GM19035 (cell line): ENCODE measurements around the gene SOX18.
"Not testable (repeated sequence)": the region's sequence is repeated elsewhere in the genome, so short reads cannot be mapped to it uniquely, and the experiment has no call there.

Source experiments
- ATAC-seq: cut with Tn5 transposase; IDR thresholded peaks from one replicate; pipeline ENCODE4 v1.9.1; 2021; ENCODE audit not compliant: unreplicated experiment

The SOX18 gene

GRCh38 chr20:64025101-64025825 is 24.2 kb downstream of the SOX18 start:
- ATAC-seq: no peak

GRCh38 chr20:64024141-64024990 is 25.1 kb downstream of the SOX18 start:
- ATAC-seq: no peak

DNA sequence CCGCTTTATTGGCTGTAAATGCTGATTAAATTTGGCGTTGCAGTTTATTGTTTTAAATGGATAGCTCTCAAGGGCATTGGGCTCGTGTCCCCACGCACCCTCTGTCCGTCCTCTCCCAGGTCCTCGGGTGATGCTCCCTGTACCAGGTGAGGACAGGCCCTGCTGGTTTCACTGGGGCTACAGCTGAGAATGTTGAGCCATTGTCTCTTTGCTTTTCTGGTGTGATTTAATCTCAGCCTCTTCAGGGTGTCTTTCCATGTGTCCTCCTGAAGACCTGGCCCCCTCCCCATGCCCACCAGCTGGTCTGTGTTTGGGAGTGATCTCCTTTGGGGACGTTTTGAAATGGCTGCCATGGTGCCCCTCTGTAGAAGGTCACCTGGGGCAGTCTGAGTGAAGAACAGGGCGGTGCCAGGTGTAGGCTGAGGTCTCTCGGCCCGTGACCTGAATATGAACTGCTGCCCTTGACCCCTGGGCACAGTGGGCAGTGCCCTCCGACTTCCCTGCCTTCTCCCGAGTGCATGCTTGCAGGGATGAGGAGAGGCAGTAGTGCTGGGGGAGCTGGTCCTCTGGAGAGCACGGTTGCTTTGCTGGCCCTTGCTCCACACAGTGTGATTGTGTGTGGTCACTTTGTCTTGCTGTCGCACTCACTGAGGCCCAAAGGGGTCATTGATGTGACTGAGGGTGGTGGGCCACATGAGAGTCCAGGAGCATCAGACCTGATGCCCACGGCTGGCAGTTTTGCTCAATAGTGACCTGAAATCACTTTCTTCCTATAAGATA is 25.9 kb downstream of the SOX18 start:
- ATAC-seq: no peak

- no peak for ATAC-seq
These were observed 26.6 kb downstream of the SOX18 start for GRCh38 chr20:64022671-64023360.

GRCh38 chr20:64021124-64021975 is 28.1 kb downstream of the SOX18 start:
- ATAC-seq: no peak

DNA sequence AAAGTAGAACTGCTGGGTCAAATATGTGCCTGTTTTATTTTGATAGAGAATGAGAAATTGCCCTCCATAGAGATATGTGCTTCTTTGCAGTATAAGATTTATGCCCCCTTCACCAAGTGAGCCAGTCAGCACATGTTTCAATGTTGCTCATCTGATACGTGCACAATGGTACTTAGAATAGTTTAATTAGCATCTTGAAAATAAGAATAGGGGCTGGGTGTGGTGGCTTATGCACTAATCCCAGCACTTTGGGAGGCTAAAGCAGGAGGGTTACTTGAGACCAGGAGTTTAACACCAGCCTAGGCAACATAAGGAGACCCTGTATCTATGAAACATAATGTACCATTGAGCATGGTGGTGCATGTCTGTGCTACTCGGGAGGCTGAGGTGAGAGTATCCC is 33.8 kb downstream of the SOX18 start:
- ATAC-seq: no peak

GRCh38 chr20:64012385-64013154 is 36.9 kb downstream of the SOX18 start:
- ATAC-seq: not testable (repeated sequence)

DNA sequence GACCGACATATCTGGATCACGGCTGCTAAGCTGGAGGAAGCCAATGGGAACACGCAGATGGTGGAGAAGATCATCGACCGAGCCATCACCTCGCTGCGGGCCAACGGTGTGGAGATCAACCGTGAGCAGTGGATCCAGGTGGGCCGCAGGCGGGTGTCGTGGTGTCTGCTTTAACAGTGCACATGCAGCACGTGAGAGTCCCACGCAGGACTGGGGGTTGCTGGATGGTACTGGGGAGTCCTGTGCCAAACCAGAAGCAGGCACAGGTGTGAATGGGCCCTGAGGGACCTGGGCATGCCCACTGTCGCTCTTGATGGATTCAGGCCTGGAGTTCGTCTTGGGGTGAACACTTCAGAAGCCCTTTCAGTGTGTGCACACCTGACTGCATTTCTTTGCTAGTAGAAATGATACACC is 38.1 kb downstream of the SOX18 start:
- ATAC-seq: no peak

GRCh38 chr20:64010711-64011237 is 38.7 kb downstream of the SOX18 start:
- no peak for ATAC-seq

DNA sequence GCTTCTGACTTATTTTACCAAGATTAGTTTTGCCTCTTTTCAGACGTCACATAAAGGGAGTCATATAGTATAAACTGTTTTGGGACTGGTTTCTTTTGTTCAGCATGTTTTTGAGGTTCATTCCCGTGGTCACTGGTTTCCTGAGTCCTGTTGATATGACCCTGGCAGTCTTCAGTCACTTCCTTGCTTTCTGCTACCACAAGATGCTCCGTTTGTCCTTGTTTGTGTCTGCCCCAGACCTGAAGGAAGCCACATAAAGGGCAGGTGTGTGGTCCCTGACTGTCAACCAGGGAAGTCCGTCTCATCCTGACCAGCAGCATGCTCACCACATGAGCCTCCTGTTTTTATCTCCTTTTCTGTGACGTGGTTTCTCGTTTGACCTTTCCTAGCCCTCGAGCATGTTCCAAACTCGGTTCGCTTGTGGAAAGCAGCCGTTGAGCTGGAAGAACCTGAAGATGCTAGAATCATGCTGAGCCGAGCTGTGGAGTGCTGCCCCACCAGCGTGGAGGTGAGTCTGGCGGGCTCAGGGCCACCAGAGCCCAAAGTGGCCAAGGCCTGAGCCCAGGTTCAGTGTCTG is 39.5 kb downstream of the SOX18 start:
- no peak for ATAC-seq

- ATAC-seq: no peak
These were observed 42.5 kb downstream of the SOX18 start for GRCh38 chr20:64006902-64007301.

DNA sequence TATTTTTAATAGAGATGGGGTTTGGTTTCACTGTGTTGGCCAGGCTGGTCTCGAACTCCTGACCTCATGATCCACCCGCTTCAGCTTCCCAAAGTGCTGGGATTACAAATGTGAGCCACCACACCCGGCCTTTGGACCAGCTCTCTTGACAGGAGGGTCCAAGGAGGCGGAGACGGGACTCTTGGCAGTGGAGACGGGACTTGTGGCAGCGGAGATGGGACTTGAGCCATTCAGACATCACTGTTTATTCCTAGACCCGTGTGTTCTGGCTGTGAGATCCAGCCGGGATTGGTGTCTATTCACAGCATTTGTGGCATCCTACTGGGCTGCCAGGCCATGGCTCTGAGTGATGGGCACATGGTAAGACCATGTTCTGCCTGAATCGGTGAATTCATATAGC is 42.9 kb downstream of the SOX18 start:
- ATAC-seq: no peak

GRCh38 chr20:64005394-64005793 is 44.0 kb downstream of the SOX18 start:
- no peak for ATAC-seq

GRCh38 chr20:64003960-64004725 is 45.3 kb downstream of the SOX18 start:
- ATAC-seq: no peak

DNA sequence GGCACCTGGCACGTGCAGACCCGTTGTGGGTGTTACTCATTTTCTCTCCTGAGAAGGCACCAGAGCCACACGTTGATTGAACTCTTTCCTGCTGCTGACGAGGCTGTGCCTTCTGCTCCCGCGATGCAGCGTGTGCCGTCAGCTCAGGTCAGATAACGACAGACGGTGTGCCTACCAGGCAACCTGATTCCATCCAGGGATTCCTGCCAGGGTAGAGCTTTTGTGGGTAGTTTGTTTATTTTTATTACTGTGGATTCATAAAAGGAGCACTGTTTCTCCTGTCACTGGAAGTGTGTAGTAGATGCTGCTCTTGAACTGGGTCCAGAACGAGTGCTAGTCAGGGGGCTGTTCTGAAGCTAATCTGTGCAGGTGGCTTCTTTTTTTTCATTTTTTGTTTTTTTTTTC is 47.8 kb downstream of the SOX18 start:
- ATAC-seq: no peak

- no peak for ATAC-seq
These were observed 48.5 kb downstream of the SOX18 start for GRCh38 chr20:64000906-64001305.
